ENCODE results near the gene SYNJ1. TPM values are rescaled to one million over a fixed set of nuclear protein-coding genes. Genes with fewer than 3 reads are reported as not detected.

SYNJ1 gene
- polyA plus RNA-seq, 4 donors = 13.1 to 17.4 (median 14.5) TPM

GRCh38 chr21:32584472-32584871, 143.3 kb downstream of the SYNJ1 start:
- DNase-seq (ENCODE audit: low read depth in 4 of 4, low spot score in 2 of 4) = no peak

GRCh38 chr21:32581732-32582131, 146.1 kb downstream of the SYNJ1 start:
- no peak for DNase-seq (ENCODE audit: low read depth in 4 of 4, low spot score in 2 of 4)

GRCh38 chr21:32580949-32581348, 146.9 kb downstream of the SYNJ1 start:
- DNase-seq (ENCODE audit: low read depth in 4 of 4, low spot score in 2 of 4) = no peak

Other genes starting within 250 kb of the SYNJ1 start
- 1 to 10 TPM; 1.4 to 2.9 (median 1.7) TPM for gene TCP10L, start 142.5 kb downstream of the SYNJ1 start, polyA plus RNA-seq (ENCODE audit: insufficient read length in 4 of 4)
- gene CFAP298, start 115.6 kb downstream of the SYNJ1 start, polyA plus RNA-seq (ENCODE audit: insufficient read length in 4 of 4) = 10 to 100 TPM; 63.4 to 75.6 (median 69.4) TPM
- 100 to 1,000 TPM in 1 of 4 donors, 10 to 100 TPM in 3; 63.1 to 100 (median 78.6) TPM for gene PAXBP1, start 43.7 kb upstream of the SYNJ1 start, polyA plus RNA-seq (ENCODE audit: insufficient read length in 4 of 4)

Measured in left renal cortex interstitium (tissue), 4 donors.